GM18499 (cell line): ENCODE results near the gene STX4.

ENCODE experiments used
- ATAC-seq: cut with Tn5 transposase; IDR thresholded peaks from one replicate; pipeline ENCODE4 v1.9.1; 2021; ENCODE audit warnings: moderate number of reproducible peaks; ENCODE audit not compliant: insufficient read depth, unreplicated experiment

STX4 gene

DNA sequence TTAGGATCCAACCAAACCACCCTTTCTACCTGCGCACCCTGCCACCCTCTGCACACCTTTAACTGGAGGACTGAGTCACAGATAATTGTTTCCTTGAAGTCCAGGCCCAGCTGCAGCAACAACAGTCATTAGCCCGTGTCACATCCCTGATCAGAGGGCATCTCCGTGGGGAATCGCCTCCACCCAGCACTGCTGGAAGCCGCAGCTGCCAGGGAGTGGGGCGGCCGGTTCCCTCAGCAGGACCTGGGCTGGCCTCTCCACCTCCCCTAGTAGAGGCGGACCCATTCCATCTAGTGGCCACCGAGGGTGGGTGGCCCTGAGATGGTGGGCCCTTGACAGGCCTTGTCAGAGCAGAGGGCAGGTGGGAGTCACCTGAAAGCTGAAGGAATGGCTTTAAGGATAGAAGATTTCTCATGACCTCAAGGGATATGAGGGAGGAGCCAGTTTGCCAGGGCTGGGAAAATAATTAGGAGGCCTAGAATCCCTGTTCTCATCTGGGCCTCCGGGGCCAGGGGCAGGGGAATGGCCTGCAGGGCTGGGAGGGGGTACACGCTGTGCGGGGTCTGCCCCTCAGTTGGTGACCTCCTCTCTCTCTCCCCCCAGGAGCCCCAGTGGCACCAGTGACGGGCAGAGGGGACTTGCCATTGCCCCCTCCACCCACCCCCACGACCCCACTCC, 49.1 kb downstream of the STX4 start:
- no peak for ATAC-seq

DNA sequence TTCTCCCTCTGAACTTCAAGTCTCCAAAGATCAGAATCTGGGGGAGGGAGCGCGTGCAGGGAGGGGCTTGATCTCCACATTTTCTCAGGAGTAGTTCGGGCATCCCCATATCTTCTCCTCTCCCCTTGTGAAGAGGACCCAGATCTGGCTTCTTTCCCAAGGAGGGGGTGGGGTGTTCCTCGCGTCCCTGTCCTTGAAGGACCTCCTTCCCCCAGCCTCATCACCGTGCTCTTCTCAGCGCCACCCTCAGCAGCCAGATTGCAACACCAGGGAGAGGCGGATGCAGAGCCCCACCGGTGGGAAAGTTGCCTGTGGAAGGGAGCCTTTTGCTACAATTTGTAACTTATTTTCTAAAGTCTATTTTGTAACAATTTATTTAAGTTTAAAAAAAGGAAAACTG, 49.7 kb downstream of the STX4 start:
- ATAC-seq: no peak

DNA sequence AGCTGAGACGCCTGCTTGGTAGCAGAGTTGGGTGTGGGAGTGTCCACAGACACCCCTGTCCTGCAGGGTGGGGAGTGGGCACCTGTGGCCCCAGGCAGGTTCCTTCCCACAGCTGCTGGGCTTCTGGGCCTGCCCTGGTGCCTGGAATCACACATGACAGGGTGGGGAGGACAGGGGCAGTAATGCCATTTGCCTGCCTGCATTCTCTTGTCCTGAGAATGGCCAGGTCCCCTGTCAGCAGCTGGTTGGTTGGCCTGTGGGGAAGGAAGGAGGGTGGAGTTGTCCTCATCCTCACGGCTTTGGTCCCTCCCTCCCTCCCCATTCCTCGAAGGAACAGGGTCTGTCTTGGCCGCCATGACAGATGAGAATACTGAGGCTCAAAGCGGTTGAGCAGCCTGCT, 50.2 kb downstream of the STX4 start:
- no peak for ATAC-seq

DNA sequence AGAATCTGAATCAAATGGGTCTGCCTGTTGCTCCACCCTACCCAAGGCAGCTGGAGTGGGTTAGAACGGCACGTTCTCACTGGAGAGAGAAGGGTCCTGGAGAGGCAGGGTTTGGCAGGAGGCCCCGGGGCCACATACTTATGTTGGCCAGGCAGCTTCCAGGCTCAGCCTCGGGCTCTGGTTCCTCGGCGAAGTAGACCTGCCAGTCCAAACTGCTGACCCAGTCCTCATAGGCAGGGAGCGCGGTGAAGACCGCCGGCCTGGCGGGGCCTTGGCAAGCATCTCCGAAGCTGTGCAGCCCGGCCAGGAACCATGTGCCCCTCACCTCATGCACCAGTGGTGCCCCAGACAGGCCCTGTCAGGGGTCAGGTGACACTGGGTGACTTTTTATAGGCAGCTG, 50.6 kb downstream of the STX4 start:
- ATAC-seq: no peak

DNA sequence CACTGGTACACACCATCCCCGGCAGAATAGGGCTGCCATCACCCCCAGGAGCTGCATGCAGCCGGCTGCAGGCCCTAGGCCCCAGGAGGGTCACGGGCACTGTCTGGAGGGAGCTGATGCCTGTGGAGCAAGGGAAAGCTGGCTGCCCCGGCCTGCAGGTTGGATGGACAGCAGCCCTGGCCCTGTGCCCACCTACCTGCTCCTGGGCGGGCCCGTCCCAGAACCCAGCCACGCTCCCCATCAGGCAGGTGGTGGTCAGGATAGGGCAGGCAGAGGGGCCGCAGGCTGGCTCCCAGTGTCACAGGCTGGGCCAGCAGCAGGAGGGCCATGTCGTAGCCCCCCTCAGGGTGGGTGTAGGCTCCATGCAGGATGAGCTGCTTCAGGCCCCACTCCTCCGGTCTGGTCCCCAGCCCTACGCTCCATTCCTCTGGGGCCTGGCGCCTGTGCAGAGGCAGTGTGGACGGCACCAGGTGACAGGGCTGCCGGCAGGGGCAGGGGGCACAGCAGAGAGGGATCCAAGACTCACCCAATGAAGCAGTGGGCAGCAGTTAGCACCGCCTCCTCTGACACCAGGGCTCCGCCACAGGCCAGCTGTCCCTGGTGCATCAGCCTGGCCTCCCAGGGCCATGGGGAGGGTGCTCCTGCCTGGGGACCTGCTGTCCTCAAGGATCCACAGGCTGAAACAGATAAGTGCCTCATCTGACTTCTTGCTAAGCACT, 51.4 kb downstream of the STX4 start:
- no peak for ATAC-seq

DNA sequence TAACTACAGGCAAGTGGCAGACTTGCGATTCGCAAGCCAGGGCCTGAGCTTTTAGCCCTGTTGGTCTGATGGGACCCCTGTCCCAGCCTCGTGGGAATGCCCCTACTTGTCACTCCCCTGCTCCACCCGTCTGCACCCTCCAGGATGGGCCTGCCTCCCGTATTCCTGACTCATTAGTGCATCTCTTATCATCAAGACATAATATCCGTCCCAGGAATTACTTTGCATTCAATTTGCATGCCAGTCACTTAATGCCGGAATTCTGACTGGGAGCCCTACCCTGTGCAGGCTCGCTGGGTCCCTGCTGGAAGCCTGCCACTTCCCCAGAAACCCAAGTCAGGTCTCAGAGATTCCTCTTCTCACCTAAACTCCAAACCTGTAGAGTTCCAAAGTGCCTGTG, 52.1 kb downstream of the STX4 start:
- no peak for ATAC-seq

DNA sequence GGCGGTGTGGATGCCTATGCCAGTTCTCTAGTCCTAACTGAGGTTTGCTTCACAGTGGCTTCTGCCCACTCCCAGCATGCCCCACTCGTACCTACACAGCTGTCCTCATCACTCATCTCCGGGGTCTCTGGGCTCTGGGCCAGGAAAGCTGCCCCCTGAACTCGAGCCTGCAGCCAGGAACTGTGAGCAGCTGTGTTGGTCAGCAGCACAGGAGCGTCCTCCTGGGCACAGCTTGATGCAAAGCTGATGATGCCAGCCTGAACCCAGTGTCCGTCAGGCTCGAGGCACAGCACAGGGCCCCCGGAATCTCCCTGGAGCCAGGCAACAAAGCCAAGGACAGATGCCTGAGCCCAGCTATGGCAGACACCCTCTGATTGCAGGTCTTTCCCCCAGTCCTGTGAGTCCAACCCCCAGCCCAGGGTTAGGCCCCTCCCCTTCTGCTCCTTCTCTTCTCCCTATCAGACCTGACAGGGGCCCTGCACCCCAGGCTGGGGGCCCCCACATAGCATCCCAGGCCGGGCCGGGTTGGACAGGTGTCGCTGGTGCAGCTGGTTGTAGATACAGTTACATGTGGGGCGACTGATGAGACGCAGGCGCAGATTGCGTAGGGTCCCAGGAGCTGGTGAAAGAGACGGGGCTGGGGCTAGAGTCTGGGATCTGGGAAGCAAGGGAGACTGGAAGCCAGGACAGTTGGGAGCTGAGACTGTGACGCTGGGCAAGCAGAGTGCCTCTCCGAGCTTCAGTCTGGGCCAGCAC, 52.7 kb downstream of the STX4 start:
- ATAC-seq: no peak

DNA sequence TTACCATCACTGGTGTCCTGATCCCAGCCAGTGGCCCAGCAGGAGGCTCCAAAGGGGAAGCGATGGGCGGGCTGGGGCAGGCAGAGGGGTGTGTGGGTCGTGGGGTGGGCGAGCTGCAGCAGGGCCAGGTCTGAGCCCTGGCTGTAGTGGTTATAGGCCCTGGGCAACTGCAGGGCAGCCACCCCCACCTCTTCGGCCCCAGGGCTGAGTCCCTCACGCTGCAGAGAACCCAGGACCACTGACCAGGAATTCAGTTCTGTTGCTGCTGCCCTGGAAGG, 53.2 kb downstream of the STX4 start:
- no peak for ATAC-seq

DNA sequence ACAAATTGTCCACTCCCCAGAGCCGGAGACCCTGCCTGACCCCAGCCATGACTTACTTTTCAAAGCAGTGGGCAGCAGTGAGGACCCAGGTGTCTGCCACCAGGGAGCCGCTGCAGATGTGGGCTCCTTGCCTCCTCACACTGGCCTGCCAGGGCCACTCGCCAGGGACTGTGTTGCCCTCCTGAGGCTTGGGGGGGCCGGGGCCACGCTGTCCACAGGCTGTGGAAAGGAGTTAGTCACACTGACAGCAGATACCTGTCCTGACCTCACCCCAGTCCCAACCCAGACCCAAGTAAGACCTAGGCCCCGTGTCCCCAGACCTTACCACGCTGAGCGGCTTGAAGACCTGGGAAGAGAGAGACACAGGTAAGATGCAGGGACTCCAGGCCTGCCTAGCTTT, 54.1 kb downstream of the STX4 start:
- no peak for ATAC-seq

DNA sequence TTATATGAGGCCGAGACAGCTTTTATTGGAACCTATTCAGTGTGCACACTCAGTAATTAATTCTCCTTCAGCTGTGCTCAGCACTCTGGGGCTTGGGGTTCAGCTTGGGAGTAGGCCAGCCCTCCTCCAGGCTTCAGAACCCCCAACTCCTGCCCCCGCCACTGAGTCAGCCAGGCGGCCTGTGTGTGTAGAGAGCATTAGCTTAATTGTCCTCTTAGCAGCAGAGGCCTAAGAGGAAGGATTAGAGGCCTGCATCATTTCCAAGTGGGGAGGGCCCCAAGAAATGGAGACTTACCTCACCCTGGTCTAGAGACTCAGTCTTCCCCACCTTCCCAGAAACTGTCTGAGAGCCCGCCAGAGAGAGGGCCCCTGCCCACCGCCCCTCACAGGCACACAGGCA, 54.6 kb downstream of the STX4 start:
- ATAC-seq: no peak

DNA sequence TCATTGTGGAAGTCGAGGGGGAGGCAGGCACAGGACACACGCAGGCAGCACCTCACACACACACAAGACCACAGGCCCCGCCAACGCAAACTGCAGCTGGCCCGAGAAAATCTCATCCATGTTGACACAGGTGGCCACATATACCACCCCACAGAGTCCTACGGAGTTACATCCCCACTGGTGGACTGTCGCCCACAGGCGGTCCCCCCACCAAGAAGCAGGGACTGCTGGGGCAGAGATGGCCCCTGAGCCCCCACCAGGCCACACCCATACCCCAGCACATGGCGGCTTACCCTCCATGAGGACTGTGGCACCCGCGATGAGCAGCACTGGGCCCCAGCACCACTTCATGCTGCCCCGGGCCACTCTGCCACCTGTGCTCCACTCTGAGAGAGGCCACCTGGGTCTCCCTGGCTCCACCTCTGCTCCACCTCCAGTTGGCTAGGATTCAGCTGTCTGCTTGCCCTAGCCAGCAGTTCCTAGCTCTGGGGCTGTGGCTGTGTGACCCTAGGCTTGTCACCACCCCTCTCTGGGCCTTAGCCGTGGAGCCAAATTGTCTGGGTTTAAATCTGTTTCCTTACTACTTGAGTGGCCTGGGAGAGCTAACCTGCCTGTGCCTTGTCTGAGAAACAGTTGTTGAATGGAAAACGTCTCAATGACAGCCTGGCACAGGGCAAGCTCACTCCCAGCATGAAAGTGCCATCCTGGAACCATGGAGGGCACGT, 55.3 kb downstream of the STX4 start, which contains the start of gene PRSS53:
TSS of gene PRSS53 (minus strand) at position 485 of the 725 bp plus-strand sequence. CDS start at position 351, 134 bp downstream.
- no peak for ATAC-seq

DNA sequence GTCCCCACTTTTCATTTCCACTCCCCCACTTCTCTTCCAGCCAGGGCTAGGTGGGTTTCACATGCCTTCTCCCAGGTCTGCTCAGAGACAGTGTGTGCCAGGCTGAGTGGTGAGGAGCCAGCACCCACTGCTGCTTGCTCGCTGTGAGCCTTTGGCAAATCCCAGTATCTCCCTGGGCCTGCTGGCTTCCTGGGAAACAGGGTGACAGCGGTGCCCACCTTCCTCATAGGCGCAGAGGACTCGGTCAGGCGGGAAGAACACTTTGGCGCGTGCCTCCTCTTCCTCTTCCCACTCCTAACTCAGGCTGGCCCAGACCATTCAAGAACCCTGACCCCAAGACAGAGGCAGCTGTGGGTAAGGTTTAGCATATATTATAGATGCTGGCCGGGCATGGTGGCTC, 55.8 kb downstream of the STX4 start:
- no peak for ATAC-seq
